GM19455 (cell line): ENCODE data around the gene CBLL1.

Source experiments
- ATAC-seq: cut with Tn5 transposase; IDR thresholded peaks from one replicate; pipeline ENCODE4 v1.9.1; 2021; ENCODE audit not compliant: unreplicated experiment

CBLL1 gene

DNA sequence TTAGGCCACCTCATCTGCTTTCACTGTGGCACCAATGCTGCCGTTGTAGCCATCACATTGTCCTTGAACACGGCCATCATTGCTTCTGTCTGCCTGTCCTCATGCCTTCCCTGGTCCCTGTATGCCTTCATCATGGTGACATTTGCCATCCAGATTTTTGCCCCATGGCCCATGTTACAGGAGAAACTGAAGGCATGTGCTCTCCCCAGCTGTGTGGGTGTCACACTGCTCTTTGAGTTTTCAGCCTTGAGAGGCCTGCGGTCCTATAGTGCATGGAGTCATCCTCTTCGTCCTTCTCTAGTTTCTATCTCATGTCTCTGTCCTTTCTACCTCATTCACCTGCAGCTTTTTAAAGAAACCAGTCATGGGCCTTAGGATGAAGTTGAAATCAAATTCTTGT, 65.2 kb downstream of the CBLL1 start:
- ATAC-seq: no peak

GRCh38 chr7:107810626-107811025, 66.7 kb downstream of the CBLL1 start:
- ATAC-seq: no peak
